ENCODE measurements around the gene KRTAP10-9. TPM values are rescaled to one million over a fixed set of nuclear protein-coding genes. Genes with fewer than 3 reads are reported as not detected.

The KRTAP10-9 gene
- total RNA-seq, 1 experiment from 2014 or later, result not detected

DNA sequence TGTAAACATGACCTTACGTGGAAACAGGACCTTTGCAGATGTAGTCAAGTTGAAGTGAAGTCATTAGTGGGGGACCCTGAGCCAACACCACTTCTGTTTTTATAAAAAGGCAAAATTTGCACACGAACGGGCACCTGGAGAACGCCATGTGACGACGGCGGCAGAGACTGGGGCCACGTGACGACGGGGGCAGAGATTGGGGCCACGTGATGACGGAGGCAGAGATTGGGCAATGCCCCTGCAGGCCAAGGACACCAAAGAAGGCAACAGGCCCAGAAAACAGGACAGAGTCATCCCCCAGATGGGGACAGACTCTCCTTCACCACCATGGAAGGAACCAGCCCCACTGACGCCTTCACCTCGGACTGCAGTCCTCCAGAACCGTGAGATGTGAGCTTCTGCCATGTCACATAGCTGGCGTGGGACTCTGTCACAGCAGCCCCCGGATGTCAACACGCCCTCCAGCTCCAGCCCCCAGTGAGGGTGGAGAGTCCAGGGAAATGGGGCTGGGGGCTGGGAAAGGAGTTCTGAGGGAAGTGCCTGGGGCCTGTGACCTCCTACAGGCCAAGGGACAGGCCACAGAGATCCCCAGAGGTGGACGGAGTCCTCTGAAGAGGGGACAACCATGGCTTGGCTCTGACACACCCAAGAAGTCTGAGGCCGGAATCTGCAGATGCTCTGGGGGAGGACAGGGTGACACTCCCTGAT lies 23.5 kb downstream of the KRTAP10-9 start:
- no TSS peak for BruUV-seq (replicated peaks)
- ChIA-PET POLR2A (ENCODE audit: low non-redundant PET) (interaction anchor here (0.5 kb wide), 1 partner anchor 150 kb away, joined by 3 read pairs; no protein-coding TSS in a partner anchor), CTCF (no interaction called here)
- no peak for DNase-seq (ENCODE audit: low spot score)
- Histone ChIP-seq H3K27ac (ENCODE audit: low read depth, low read length, poor library complexity, severe bottlenecking) (no peak overlapping the region), H3K4me3 (ENCODE audit: low read depth, low read length, poor library complexity, severe bottlenecking) (no peak overlapping the region), H3K36me3 (ENCODE audit: insufficient read depth, low read length, poor library complexity, severe bottlenecking) (no peaks in the 10 kb centered on the region), H3K9me3 (ENCODE audit: low read depth, low read length, poor library complexity, severe bottlenecking) (no peaks in the 10 kb centered on the region), H3K27me3 (replicated peaks; ENCODE audit: insufficient read depth, low read depth, low read length, poor library complexity) (no peaks in the 10 kb centered on the region), H3K4me1 (ENCODE audit: insufficient read depth, low read length, poor library complexity, severe bottlenecking) (no peaks in the 10 kb centered on the region)
- TF ChIP-seq EZH2 (IDR thresholded peaks at IDR 0.05; ENCODE audit: borderline replicate concordance, low read depth, low read length, poor library complexity, severe bottlenecking), result no peak
- TF ChIP-seq CTCF (conservative IDR thresholded peaks at IDR 0.05; ENCODE audit: low read depth, low read length), result no peak
- intact Hi-C loops (cut with micrococcal nuclease; ENCODE audit: unreplicated experiment), result no loop called here

DNA sequence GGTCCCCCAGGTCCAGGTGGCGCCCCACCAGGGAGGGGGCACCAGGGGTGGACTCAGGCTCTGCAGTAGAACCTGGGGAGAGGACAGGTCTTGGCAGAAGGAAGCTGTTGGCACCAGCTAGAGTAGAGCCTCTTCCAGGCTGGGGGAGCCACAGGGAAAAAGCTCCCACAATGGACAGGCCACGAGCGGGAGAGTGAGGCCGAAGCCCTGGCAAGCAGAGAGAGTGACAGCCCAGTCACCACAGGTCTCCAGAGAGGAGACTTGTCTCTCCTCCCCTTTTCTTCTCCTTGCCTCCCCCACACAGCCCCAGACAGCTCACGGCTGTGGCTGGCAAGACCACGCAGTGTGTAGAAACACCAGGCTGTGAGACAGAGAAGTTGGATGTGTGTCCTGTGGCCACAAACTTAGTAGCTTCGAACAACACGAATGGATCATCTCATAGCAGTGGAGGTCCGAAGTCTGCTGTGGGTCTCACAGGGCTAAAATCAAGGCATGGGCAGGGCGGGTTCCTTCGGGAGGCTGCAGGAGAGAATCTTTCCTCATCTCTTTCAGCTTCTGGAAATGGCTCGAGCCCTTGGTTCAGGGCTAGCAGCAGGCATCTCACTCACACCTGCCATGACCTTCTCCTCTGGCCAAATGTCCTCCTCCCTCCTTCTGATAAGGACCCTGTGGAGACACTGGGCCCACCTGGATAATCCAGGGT lies 24.2 kb downstream of the KRTAP10-9 start:
- H3K9me3 ChIP-seq (ENCODE audit: low read depth, low read length, poor library complexity, severe bottlenecking), result no peaks in the 10 kb centered on the region
- intact Hi-C loops (cut with micrococcal nuclease; ENCODE audit: unreplicated experiment), result no loop called here
- ChIA-PET POLR2A (ENCODE audit: low non-redundant PET) (interaction anchor here (0.5 kb wide), 1 partner anchor 149 kb away, joined by 3 read pairs; no protein-coding TSS in a partner anchor), CTCF (no interaction called here)
- no TSS peak for BruUV-seq (replicated peaks)
- H3K4me3 ChIP-seq (ENCODE audit: low read depth, low read length, poor library complexity, severe bottlenecking), result no peak overlapping the region
- no peaks in the 10 kb centered on the region for H3K4me1 ChIP-seq (ENCODE audit: insufficient read depth, low read length, poor library complexity, severe bottlenecking)
- no peak overlapping the region for H3K27ac ChIP-seq (ENCODE audit: low read depth, low read length, poor library complexity, severe bottlenecking)
- DNase-seq (ENCODE audit: low spot score), result no peak
- H3K27me3 ChIP-seq (replicated peaks; ENCODE audit: insufficient read depth, low read depth, low read length, poor library complexity), result no peaks in the 10 kb centered on the region
- TF ChIP-seq EZH2 (IDR thresholded peaks at IDR 0.05; ENCODE audit: borderline replicate concordance, low read depth, low read length, poor library complexity, severe bottlenecking) (no peak), CTCF (conservative IDR thresholded peaks at IDR 0.05; ENCODE audit: low read depth, low read length) (no peak)
- no peaks in the 10 kb centered on the region for H3K36me3 ChIP-seq (ENCODE audit: insufficient read depth, low read length, poor library complexity, severe bottlenecking)

- CTCF ChIA-PET, result no interaction called here
- H3K36me3 ChIP-seq (ENCODE audit: insufficient read depth, low read length, poor library complexity, severe bottlenecking), result no peaks in the 10 kb centered on the region
- no peak overlapping the region for H3K27ac ChIP-seq (ENCODE audit: low read depth, low read length, poor library complexity, severe bottlenecking)
- no peaks in the 10 kb centered on the region for H3K9me3 ChIP-seq (ENCODE audit: low read depth, low read length, poor library complexity, severe bottlenecking)
- no peaks in the 10 kb centered on the region for H3K27me3 ChIP-seq (replicated peaks; ENCODE audit: insufficient read depth, low read depth, low read length, poor library complexity)
- intact Hi-C loops (cut with micrococcal nuclease; ENCODE audit: unreplicated experiment), result no loop called here
- no peaks in the 10 kb centered on the region for H3K4me1 ChIP-seq (ENCODE audit: insufficient read depth, low read length, poor library complexity, severe bottlenecking)
- no peak for DNase-seq (ENCODE audit: low spot score)
- no peak for TF ChIP-seq EZH2 (IDR thresholded peaks at IDR 0.05; ENCODE audit: borderline replicate concordance, low read depth, low read length, poor library complexity, severe bottlenecking)
- TF ChIP-seq CTCF (conservative IDR thresholded peaks at IDR 0.05; ENCODE audit: low read depth, low read length), result no peak
- BruUV-seq (replicated peaks), result no TSS peak
- POLR2A ChIA-PET (ENCODE audit: low non-redundant PET), result interaction anchor here (0.6 kb wide), 1 partner anchor 140 kb away, joined by 4 read pairs; no protein-coding TSS in a partner anchor
- H3K4me3 ChIP-seq (ENCODE audit: low read depth, low read length, poor library complexity, severe bottlenecking), result no peak overlapping the region
These were observed 26.2 kb downstream of the KRTAP10-9 start for GRCh38 chr21:44653123-44653522.
